ENCODE measurements around the gene SRD5A3. TPM values are rescaled to one million over a fixed set of nuclear protein-coding genes. Genes with fewer than 3 reads are reported as not detected.

Gene SRD5A3
- total RNA-seq, result 25.6 TPM

DNA sequence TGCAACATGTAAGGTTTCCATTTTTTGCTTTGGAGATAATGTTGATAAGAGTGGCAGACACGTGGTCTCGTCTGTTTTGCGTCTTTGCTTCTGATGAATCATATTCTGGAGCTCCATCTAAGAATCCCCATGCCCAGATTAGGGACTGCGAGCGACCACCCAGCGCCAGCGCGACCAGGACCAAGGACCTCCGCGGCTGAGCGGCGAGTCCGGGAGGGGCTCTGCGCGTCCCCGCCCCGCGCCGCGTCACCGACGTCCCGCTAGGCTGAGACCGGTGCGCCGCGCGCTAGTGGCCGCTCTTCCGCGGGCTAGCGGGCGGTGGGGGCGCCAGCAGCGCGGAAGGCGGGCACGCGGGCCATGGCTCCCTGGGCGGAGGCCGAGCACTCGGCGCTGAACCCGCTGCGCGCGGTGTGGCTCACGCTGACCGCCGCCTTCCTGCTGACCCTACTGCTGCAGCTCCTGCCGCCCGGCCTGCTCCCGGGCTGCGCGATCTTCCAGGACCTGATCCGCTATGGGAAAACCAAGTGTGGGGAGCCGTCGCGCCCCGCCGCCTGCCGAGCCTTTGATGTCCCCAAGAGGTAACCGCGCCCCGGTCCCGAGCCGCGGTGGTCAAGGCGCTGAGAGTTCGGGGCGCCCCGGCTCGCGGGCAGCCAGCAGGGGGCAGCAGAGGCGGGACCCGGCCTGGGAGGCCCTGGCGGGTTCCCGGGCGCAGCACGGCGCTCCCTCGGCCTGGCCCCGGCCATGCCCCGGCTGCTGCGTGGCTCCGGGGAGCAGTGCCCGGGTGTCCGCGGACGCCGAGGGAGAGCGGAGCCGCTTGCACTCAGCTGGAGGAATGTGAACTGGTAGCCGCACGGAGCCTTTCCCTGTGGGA is at the start of gene SRD5A3:
SRD5A3 (plus strand) TSS at position 263 of the 871 bp plus-strand sequence; CDS start at position 358, 95 bp downstream.
- DNase-seq (ENCODE audit: low spot score), result peak; percentile 89

DNA sequence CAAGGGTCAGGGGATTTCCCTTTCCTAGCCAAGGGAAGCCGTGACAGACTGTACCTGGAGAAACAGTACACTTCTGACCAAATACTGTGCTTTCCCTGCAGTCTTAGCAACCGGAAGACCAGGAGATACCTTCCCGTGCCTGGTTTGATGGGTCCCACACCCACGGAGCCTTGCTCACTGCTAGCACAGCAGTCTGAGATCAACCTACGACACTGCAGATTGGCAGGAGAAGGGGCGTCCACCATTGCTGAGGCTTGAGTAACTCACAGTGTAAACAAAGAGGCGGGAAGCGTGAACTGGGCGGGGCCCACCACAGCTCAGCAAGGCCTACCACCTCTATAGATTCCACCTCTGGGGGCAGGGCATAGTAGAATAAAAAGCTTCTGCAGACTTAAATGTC is 48.7 kb upstream of the SRD5A3 start:
- DNase-seq (ENCODE audit: low spot score), result no peak

DNA sequence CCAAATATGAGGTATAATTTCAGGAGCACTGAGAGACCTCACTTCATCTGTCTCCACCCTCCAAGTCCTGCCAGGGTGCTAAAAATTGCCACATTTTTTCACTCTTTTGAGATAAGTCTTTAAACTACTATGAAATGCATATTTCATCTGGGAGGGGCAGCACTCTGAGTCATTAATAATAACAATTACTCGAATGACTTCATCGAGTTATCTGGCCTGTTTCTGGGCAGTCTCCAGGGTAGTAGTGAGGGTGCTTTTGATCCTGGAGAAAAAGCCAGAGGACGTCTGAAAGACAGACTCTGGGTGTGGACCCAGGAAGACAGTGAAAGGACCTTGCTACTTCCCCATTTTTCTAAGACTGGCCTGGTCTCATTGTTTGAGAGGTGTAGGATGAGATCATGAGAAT is 42.3 kb upstream of the SRD5A3 start:
- DNase-seq (ENCODE audit: low spot score), result no peak

DNA sequence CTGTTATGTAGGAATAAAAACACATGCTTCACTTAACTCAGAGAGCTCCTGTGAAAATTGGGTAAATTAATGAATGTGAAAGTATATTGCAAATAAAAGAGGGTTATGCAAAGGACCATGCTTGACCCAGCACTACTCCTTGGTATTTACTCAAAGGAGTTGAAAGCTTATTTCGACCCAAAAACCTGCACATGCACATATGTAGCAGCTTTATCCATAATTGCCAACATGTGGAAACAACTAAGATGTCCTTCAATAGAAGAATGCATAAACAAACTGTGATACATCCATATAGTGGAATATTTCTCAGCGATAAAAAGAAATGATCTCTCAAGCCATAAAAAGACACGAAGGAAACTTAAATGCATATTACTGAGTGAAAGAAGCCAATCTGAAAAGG is 41.7 kb upstream of the SRD5A3 start:
- DNase-seq (ENCODE audit: low spot score), result no peak

DNA sequence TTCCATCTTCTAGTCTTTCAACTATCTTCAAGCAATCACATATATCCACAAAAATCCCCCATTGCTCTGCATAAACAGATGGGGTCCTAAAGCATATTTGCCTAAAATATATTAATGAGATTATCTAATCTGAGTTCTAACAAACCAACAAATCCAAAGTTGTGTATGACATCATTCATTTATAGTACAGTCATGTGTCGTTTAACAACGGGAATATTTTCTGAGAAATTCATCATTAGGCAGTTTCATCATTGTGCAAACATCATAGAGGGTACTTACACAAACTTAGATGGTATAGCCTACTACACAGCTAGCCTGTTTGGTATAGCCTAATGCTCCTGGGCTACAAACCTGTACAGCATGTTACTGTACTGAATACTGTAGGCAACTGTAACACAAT is 38.0 kb upstream of the SRD5A3 start:
- DNase-seq (ENCODE audit: low spot score), result no peak

DNA sequence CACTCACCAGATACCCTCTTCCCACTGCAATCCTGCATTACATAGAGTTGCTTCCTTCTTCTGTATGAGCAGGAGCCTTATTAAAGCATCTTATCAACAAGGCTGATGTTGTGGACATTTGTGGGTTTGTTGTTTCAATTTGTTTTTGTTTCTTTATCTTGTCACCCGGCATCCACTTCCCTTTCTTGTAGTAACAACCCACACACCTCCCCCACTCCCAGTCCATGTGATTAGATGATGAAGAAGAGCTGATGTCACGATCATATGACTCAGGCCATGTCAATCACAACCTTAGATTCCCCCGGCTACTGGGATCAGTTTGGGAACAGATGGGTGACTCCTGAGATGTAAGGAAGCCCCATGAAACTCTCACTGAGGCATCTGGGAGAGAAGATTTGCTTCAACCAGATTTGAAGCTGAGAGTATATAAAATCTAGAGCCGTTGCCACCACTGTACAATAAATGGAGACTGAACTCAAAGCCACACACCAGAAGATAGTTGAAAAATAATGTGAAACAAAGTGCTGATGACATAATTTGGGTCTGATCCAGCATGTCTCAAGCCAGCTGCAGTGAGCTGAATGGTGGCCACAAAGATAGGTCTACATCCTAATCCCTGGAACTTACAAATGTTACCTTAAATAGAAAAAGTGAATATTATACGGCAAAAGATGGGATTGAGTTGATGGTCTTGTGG is 34.1 kb upstream of the SRD5A3 start:
- no peak for DNase-seq (ENCODE audit: low spot score)

DNA sequence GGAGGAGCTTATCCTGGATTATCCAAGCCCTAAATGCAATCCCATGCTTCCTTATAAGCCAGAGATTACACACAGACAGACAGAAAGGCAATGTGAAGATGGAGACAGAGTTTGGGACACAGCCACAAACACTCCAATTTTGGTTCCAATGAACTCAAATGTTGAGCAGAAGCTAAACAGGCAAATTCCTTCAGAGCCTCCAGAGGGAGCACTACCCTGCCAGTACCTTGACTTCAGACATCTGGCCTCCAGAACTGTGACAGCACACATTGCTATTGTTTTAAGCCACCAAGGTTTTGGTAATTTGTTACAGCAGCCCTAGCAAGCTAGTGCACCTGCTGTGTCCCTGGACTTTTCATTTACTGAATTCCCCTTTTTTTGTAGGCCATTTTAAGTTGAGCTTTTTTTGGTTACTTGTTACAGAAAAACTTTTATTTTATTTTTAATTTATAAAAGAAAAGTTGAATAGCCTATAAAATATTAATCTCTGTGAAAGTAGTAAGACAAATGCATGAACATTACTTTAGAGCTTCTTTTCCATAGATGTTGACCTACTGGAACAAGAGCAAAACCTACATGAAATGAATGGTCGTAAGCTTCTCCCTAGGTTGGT is 33.4 kb upstream of the SRD5A3 start:
- DNase-seq (ENCODE audit: low spot score), result peak; percentile 57

DNA sequence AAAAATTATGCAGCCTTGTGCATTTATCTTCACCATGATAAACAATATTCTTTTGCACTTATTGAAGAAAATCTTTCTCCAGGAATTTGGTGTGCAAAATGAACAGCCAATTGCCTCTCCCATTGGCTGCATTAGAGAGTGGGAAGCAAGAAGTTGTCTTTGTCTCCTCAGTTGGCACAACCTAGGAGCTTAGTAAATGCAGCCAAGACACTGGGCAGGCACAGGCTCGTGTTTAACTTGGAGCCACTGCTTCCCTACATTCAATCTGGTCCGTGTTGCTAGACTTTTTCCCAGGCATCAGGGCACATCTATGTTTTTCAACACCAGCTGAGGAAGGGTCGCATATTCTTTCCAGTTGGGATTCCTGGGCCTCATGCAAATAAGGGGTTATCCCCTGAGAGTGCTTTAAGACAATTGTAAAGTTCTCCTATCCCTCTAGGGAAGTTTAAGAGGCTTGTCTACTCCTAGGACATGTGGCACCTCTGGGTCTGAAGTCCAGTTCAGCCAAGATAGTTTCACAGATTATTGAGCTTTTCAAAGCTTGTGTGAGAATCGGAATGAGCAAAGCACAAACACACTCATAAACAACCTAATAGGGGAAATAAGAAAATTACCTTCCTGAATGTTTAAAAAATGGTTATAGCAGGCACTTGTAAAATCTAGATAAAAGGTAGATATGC is 31.8 kb upstream of the SRD5A3 start:
- DNase-seq (ENCODE audit: low spot score), result no peak

DNA sequence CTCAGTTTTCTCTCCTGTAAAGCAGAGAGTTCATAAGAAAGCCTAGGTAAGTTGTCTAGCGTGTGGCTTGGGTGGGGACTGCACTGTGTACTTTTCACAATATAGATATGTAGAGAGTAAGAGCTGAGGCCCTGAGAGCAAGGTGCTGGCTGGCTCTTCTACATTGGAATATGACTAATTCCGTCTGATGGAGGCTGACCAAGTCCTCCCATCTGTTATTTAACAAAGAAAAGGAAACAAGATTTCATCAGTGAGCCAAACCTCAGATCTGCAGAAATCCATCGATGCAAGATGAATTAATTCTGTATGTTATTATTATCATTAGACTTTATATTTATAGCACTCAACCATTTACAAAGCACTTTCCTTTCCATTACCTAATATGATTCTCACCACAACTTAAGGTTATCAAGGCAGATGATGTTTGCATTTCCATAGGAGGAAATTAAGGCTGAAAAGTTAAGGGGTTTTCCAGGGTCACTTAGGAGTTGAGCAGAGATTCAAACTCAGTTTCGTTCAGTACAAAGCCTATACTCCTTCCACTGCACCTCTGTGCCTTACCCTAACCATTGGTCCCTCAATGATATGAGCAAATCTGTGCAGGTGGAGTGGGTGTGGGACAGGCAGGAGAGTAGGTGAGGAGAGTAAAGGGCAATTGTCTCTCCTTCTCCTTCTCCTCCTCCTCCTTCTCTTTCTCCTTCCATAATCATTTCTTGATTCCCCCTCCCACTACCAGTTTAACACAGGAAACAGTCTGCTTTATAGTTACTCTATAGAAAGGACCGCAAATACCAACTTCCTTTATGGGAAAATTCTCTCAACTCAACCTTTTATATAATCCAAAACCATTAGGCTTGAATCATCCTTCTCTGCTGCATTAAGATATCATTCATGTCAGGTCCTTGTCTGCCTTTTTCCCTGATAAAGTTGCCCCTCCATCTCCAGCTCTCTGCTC is 27.6 kb upstream of the SRD5A3 start:
- DNase-seq (ENCODE audit: low spot score), result no peak

DNA sequence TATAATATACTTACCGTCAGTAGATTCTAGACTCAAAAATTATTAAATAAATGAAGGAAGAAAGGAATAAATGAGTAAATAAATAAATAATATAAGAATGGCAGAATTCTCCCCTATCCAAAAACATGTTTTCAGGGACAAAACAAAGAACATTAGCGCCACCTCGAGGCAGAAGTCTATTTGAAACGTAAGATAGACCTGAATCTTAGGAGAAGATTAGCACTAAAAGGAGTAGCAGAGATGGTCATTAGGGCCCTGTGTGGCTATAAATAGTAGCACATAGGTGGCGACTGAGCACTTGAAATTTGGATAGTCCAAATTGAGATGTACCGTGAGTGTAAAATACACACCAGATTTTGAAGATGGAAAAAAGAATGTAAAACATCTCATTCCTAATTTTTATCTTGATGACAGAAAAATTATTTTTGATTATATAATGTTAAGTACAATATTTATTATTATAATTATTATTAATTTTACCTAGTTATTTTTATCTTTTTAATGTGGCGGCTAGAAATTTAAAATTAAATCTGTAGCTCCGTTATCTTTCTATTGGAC is 24.3 kb upstream of the SRD5A3 start:
- DNase-seq (ENCODE audit: low spot score), result peak; percentile 76

DNA sequence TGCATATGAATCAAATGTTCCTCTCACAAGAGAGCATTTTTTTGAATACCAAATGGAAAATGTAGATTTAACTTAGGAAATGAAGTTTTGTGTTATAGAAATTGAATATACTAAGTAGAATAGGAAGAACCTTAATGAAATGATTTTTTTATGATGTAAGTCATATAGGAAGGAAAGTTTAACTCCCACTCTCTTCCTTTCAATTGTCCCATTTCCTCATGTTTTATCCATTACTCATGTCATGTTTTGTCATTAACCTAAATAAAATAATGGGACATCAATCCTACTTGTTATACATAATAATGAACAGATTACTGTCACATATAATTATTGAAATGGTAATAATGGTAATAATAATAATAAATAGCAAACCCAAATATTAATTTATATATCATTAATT is 22.7 kb upstream of the SRD5A3 start:
- no peak for DNase-seq (ENCODE audit: low spot score)

DNA sequence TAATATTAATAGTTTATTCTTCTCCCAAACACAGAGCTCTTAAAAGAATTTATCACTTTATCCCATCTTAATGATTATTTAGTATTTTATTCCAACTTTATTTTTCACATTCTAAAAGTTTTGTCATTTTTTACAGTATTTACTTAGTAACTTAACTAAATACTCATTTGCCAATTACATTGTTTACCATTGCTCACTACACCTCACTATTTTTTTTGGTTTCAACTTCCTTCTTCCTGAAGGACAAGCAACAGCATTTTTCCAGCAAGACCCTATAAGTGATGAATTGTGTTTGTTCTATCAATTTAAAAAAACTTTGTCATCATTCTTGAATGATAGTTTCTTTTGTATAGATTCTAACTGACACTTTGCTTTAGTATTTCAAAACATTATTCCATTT is 19.4 kb upstream of the SRD5A3 start:
- no peak for DNase-seq (ENCODE audit: low spot score)

DNA sequence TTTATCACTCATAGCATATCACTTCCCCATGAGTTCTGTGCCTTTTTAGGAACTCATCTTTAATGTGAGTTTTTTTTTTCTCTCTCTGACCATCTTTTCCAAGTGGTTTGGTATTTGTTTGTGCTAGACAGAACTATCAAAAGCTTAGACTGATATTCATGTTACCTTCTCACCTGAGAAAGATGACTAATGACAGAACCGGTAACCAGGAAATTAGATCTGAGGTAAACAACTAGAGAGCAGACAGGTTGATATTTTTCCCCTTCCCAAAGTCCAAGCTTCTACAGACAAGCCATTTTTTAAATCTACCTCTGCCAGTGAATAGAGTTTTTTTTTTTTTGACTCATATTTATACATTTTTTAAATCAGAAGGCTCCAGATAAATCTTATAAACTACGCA is 17.0 kb upstream of the SRD5A3 start:
- DNase-seq (ENCODE audit: low spot score), result no peak

DNA sequence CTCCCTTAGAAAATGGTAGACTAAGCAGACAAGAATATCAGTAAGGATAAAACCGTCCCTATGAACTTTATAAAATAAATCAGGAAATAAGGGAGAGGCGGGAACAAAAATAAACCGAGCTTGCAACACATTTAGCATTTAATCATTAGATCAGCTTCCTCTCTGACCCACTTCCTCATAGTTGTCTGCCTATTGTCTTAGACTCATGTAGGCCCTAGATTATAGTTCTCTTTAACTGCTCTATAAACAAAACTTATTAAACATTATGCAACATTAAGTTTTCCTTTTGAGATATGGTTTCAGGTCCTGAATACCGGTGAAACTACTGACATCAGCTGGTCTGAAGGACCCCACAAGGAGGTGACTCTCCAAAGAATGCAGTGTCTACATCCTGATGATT is 15.8 kb upstream of the SRD5A3 start:
- DNase-seq (ENCODE audit: low spot score), result no peak

DNA sequence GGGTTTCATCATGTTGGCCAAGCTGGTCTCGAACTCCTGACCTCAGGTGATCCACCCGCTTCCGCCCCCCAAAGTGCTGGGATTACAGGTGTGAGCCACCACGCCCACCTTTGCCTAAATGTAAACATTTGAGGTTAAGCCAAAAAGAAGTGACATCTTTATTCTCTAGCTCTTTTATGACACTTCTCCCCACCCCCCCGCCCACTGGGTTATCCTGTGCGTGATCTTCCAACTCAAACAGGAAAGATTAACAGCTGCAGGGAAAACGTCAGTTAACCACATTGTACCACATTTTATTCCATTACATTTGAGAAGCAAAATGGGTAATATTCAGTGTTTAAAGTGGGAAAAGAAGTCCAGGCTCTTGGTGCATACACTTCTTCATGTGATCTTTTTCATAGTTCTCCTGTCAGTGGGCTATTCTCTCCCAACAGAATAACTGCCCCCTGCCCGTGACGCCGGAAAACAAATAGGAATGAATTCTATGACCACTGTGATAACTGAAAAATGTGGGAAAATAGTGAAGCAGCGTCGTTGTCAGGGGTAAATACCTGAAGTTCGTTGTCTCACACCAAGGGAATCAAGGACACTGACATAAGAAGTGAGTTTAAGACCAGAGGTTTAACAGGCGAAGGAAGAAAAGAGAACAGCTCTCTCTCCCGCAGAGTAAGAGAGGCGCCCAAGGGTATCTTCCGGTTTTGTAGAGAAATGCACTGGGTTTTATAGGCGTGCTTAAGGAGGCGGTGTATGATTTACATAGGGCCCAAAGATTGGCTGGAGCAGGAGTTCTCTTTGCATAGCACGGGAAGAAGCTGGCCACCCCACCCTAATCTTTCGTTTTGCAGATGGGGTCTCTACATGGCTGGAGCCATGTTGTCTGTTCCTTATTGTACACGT is 9.7 kb upstream of the SRD5A3 start:
- no peak for DNase-seq (ENCODE audit: low spot score)

DNA sequence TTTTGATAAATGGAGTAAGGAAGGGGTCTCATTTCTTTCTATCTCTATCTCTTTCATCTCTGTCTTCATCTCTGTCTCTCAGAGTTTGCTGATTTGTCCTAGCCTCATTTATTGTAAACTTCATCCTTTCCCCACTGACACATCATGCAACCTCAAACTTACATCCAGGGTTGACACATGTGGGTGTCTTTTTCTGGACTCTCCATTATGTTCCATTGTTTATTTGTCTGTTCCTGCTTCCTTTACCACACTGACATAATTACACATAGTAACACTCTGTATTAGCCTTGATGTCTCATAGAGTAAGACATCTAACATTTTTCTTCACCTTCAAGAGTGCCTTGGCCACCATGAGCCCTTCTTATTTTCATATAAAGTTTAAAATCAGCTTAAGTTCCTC is 8.1 kb upstream of the SRD5A3 start:
- no peak for DNase-seq (ENCODE audit: low spot score)

DNA sequence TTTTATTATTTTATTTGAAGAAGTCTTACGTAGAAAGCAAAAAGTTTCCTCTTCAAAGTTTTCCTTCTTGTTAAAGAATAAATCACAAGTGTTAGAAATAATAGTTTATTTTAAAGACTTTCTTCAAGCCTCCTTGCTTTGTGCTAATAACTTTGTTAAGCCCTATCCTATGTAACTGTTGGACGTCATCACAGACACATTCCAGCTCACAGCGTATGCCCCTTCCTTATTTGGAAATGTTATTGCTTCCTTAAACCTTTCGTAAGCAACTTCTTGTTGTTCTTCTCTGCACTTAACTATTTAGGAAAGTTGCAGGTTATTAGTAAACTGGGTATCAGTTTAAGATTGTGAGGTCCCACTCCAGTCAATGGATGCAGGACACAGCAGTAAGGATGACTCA is 7.6 kb upstream of the SRD5A3 start:
- DNase-seq (ENCODE audit: low spot score), result no peak

DNA sequence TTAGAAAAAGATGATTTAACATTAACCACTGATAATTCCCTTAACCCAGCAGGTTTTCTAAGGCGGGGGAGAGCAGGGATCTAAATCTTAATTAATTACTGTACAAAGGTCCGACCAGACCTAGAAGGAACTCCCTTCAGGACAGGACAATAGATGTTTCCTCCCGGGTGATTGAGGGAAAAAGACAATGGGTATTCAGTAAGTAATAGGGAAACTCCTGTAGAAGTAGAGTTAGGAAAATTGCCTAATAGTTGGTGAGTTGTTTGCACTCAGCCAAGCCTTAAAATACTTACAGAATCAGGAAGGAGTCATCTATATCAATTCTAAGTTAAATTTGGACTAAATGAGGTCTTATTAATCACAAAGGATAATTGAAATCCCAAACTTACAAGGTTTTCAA is 5.8 kb upstream of the SRD5A3 start:
- no peak for DNase-seq (ENCODE audit: low spot score)

DNA sequence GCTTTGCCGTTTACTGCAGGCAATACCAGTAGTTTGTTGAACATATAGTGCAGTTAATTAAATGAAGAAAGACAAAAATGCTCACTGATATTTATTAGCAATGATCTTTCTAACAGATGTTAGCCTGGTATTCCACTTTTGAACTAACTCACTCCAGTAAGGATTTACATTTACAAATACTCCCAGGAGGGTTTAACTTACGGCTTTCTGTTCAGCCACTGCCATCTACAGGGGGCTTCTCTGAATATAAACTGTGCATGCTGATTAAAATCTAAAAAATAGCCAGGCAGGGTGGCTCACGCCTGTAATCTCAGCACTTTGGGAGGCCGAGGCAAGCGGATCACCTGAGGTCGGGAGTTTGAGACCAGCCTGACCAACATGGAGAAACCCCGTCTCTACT is 2.2 kb upstream of the SRD5A3 start:
- DNase-seq (ENCODE audit: low spot score), result peak; percentile 13

DNA sequence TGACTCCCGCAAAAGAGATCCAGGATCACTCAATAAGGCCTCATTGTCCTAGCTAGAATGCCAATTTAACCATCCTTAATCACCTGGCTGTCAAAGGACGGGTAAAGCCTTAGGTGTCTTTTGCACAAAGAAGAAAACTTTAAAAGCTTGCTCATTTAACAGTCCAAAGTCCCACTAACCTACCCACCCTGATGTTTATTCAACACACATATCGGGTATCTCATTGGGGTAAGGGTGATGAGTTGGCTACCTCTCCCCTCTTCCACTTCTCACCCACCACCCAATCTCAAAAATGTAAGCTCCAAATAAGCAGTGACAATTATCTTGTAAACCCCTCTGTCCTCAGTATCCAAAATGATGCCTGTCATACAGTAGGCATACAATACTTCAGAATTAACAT is 988 bp upstream of the SRD5A3 start:
- DNase-seq (ENCODE audit: low spot score), result peak; percentile 8
